Middle frontal gyrus (tissue), 1 donor: ENCODE data around the gene LY6G5C.

ENCODE experiments used
- DNase-seq: peaks from one replicate; pipeline ENCODE4 v3.0.0-alpha.2; 2015; ENCODE audit warnings: low spot score; ENCODE audit errors: extremely low spot score

Gene LY6G5C, protein sequence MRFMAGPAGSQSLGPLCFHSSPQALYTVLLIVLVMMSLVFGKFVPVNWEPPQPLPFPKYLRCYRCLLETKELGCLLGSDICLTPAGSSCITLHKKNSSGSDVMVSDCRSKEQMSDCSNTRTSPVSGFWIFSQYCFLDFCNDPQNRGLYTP

DNA sequence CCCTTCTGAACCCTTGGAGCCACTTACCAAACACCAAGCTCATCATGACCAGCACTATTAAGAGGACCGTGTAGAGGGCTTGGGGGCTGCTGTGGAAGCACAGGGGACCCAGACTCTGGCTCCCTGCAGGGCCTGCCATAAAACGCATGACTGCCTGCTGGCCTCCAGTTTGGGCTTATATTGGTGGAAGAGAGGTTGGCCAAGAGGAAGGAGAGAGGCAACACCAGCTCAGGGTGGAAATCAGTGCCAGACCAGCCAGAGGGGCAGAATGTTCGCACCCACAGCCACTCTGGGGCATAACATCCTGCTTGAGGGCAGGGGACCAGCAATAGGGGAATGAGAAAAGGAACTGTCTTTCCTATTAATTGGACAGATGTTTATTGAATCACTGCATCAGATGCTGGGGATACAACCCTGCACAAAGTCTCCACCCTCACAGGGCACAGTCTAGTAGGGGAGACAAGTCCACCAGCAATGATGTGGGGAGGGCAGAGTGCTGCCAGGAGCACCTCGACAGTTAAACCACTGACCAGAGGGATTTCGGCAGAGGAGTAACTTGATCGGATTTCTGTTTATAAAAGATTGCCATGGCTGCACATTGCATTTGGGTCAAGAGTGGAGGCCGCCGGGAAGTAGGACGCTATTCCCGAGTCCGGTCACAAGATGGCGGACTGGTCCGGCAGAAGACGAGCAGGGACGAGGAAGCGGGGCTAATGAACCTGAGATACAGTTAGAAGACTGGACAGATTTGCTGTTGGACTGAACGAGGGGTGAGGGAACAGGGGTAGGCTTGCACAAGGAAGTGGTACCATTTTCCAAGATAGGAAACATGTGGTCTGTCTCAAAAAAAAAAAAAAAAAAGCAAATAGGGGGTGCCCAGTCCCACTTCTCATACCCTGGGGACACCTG is at the start of gene LY6G5C:
TSS of gene LY6G5C (minus strand) at position 842 of the 909 bp plus-strand sequence. CDS start at position 148, 694 bp downstream.
- peak; percentile 63 for DNase-seq

GRCh38 chr6:31729979-31730630 is 49.2 kb upstream of the LY6G5C start:
- no peak for DNase-seq

DNA sequence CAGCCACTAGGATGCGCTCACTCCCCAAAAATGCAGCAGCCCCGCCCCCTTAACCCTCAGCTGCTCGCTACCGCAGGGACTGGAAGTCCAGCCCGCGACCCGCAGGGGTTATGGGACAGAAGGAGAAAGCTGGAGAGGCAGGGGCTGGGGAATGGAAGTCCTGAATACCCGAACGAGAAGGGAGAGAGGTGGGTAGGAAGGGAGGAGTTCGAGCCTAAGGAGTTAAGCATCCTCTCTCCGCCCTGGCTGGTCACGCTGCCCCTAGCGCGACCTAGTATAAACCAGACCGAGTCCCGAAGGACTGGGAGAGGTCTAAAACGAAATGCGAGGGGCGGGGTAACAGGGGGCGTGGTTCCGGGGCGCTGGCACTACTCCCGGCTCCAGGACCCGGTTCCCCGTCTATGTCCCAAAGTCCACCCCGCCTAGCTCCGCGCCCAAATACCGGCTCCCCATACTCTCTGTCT is 48.7 kb upstream of the LY6G5C start:
- DNase-seq = no peak

DNA sequence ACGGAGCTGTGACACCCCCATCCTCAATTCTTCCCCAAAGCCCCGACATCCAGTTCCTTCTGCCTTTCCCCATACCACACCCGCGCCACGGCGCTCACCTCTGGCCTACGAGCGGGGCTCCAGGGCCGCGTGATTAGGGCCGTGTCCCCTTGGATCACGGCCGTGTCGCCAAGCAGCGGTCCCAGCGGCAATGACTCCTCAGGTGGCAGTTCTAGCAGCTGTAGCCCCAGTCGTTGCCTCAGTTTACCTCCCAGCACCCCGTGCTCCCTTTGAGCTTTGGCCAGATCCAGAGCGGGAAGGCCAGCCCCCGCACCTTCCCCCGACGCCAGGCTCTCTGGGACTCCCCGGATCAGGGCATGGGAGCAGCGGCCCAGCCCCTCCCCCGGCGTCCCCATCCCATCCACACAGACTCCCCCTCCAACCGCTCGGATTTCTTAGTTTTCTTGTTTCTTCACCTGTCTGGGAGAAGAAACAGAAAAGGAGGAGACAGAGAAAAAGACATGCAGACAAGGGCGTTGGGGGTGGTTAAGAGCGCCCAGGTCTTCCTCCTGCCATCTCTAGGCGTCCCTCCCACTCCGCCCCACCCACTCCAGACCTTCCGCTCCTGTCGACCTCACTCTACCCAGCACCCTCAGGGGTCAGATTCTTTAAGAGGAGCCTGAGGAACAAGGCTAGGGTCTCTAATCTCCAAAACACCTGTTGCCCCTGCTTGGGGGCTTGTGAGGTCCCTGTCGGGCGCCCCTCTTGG is 48.1 kb upstream of the LY6G5C start, which contains the start of gene DDAH2:
TSS of gene DDAH2 (minus strand) at position 533 of the 748 bp plus-strand sequence. CDS start at position 395, 138 bp downstream.
- no peak for DNase-seq

GRCh38 chr6:31727717-31728671 is 47.1 kb upstream of the LY6G5C start:
- no peak for DNase-seq

DNA sequence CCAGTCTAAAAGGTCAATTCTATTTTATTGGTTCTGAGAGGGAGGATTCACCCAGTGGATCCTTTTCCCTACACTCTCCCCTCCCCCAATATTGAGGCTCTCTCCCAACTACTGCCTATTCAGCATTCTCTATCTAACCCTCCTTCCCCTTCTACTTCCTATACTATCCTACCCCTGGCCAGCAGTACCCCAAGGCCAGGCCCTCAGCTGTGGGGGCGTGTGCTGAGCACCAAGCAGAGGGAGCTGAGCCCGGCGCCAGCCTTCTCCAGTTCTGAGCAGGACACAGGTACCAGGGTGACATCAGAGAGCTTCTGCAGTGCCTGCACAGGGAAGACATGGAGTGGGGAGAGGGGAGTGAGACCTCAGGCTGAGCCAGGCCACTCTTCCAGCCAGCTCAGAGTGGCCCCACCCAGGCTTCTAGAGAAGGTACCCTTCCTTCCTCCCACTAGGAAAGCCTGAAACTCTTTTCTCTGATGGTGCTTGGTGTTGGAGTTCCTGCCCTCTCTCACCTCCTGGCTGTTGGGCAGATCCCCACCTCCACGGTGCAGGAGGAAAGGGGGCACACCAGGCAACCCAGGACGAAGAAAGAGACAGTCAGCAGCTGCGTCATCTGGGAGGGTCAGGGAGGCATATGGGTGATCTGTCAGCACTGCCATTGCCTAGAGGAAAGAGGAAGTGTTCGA is 46.3 kb upstream of the LY6G5C start:
- DNase-seq = no peak

- no peak for DNase-seq
Measured at GRCh38 chr6:31725502-31726350, 44.9 kb upstream of the LY6G5C start.

DNA sequence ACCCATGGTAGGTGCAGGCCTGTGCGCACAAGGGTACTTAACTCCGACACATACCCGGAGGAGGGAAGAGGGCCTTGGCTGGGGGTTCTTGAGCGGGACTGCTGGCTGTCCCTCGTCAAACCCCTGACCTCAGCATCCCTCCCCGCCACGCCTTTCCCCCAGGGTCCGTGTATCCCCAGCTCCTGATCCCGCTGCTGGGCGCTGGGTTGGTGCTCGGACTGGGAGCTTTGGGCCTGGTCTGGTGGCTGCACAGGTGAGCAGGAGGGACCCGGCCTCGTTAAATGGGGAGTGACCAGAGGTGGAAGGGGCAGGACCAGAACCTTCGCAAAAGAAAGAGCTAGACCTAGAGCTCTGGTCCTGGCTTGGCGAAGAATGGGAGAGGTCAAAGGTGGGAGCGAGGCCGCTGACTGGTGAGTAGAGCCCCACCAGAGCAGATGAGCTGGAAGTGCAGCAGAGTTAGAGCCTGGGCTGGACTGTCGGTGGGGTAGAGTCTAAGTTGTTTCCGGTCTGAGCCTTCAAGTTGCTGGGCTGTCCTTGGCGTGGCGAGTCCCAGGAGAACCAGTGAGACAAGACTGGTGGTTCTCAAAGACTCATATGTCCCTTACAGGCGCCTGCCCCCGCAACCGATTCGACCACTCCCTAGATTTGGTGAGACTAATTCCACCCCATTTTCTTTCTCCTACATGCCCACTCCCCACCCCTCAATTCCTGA is 43.3 kb upstream of the LY6G5C start:
- no peak for DNase-seq

GRCh38 chr6:31723245-31723979 is 42.5 kb upstream of the LY6G5C start, which contains the start of gene MPIG6B:
TSS of gene MPIG6B (plus strand) at chr6:31723373. CDS start at chr6:31723384, 11 bp downstream.
- DNase-seq = no peak

GRCh38 chr6:31722173-31722572 is 41.3 kb upstream of the LY6G5C start:
- no peak for DNase-seq

- DNase-seq = no peak
Measured at GRCh38 chr6:31721351-31722020, 40.6 kb upstream of the LY6G5C start, which contains the start of gene LY6G6C. TSS of gene LY6G6C (minus strand) at chr6:31721746. CDS start at chr6:31721679, 67 bp downstream.

- DNase-seq = no peak
Measured at GRCh38 chr6:31720196-31720770, 39.4 kb upstream of the LY6G5C start.

DNA sequence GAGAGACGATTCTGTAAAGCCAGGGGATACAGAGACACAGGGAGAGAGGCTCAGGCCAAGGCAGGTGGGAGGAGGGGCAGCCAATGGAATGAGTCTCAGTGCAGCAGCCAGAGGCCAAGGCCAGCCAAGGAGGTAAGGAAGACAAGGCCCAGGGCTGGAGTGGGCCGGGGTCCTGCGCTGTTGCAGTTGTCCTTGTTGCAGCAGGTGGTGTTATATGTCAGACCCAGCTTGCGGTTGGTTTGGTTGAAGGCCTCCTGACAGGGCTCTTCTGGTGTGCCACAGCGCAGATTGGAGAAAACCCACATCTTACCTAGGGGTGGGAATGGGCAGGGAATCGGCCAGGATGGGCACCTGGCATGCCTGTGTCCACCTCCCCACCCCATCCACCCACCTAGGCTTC is 38.1 kb upstream of the LY6G5C start:
- DNase-seq = no peak

- no peak for DNase-seq
Measured at GRCh38 chr6:31718265-31718664, 37.4 kb upstream of the LY6G5C start.

GRCh38 chr6:31717499-31718222 is 36.8 kb upstream of the LY6G5C start:
- DNase-seq = no peak
